C1 segment of cervical spinal cord (tissue), 14 donors: ENCODE measurements around the gene ACP6.
"Not testable (repeated sequence)": the region's sequence is repeated elsewhere in the genome, so short reads cannot be mapped to it uniquely, and the experiment has no call there.

Source experiments
- DNase-seq, 14 donors: peaks; one replicate each; lab custom pipeline; 2025; lab: John Stamatoyannopoulos, UW

The ACP6 gene

DNA sequence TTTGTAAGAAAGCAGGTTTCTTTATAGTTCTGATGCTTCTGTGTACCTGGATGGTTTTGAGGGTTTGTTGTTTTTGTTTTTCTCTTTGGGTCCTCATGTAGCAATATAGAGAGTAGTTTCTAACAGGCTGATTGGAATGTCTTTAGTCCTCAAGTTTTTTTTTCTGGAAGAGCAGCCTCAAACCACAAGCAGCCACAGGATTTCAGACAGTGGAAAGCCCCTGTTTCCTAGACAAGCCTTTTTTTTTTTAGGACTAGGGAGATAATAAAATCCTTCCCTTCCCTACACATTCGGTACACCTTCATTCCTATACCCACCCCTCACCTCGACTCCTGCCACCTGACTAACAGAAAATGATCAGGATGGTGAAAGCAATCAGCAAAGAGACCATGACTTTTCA, 47.6 kb downstream of the ACP6 start:
- DNase-seq, result no peak

DNA sequence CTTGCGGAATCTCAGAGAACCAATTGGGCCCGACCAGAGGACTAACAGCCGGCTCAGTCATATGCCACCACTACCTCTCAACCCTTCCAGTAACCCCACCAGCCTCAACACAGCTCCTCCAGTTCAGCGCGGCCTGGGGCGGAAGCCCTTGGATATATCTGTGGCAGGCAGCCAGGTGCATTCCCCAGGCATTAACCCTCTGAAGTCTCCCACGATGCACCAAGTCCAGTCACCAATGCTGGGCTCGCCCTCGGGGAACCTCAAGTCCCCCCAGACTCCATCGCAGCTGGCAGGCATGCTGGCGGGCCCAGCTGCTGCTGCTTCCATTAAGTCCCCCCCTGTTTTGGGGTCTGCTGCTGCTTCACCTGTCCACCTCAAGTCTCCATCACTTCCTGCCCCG, 49.8 kb downstream of the ACP6 start:
- no peak for DNase-seq

DNA sequence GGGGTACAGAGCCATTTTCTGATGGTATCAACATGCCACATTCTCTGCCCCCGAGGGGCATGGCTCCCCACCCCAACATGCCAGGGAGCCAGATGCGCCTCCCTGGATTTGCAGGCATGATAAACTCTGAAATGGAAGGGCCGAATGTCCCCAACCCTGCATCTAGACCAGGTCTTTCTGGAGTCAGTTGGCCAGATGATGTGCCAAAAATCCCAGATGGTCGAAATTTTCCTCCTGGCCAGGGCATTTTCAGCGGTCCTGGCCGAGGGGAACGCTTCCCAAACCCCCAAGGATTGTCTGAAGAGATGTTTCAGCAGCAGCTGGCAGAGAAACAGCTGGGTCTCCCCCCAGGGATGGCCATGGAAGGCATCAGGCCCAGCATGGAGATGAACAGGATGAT, 50.6 kb downstream of the ACP6 start:
- peak in 1 of 14 donors; percentile 33 for DNase-seq

DNA sequence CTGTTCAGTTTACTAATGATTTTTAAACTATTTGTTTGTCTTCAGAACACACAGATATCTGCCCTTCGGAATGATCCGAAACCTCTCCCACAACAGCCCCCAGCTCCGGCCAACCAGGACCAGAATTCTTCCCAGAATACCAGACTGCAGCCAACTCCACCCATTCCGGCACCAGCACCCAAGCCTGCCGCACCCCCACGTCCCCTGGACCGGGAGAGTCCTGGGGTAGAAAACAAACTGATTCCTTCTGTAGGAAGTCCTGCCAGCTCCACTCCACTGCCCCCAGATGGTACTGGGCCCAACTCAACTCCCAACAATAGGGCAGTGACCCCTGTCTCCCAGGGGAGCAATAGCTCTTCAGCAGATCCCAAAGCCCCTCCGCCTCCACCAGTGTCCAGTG, 51.6 kb downstream of the ACP6 start:
- DNase-seq, result no peak

DNA sequence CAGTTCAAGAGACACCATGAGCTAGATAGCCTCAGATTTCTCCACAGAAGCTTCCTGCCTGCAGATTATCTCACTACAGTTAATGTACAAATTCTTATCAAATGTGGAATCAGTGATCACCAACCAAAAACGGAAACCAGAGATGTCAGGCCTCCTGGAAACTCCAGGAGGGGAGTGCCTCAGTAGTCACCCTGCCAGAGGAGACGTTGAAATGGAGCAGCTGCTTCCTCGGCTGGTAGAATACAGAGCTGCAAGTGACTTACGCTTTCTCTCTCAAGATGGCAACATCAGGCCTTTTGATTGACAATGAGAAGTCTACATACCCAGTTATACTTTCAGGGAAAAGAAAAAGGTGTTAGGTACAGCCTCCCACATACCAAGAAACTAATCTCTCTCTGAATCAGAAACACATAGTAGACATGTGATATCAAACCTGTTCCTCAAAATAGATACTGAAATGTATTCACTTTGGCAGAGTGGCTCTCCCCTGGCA, 52.2 kb downstream of the ACP6 start:
- no peak for DNase-seq

DNA sequence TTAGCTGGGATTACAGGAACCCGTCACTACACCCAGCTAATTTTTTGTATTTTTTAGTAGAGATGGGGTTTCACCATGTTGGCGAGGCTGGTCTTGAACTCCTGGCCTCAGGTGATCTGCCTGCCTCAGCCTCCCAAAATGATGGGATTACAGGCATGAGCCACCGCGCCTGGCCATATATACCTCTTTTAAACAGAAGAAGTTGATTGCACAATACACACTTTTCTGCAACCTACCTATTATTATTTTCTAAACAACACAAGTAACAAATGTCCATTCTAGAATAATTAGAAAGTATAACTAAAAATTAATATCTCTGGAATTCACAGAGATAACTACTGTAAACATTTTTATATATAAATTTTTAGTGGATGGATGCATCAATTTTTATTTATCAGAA, 55.4 kb downstream of the ACP6 start:
- DNase-seq, result not testable (repeated sequence)

DNA sequence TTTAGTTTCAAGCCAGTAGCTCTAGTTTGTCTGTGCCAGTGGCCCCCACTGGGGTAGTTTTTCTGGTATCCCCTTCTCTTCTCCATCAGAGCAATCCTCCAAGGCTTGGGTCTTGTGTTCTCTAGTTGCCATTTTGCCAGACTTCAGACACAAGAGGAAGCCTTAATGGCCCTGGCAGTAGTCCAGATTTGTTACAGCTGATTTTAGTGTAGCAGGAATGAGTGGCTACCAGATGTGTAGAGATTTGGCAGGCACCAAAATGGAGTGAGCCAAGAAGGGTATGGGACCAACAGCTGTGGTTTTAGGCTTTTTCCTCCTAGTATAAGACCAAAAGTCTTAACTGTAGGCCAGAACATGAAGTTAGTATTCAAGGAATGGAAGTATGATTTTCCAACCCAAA, 56.8 kb downstream of the ACP6 start:
- no peak for DNase-seq

DNA sequence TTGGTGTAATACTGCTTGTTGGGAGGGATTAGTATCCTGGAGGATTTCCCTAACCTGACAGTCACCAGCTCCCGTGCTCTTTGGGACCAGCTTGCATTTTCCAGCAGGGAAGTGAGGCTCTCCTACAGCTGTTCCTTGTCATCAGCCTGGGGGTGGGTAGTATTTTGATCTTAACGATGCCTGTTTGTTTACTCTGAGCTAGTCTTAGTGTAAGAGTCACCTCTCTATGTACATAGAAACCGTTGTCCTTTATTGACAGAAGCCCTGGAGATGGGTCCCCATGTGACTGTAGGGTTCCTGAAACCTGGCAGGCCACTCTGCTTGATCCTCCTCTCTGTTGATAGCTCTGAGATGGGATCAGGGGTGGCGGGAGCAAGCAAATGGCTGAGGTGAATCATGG, 58.0 kb downstream of the ACP6 start:
- DNase-seq, result no peak

DNA sequence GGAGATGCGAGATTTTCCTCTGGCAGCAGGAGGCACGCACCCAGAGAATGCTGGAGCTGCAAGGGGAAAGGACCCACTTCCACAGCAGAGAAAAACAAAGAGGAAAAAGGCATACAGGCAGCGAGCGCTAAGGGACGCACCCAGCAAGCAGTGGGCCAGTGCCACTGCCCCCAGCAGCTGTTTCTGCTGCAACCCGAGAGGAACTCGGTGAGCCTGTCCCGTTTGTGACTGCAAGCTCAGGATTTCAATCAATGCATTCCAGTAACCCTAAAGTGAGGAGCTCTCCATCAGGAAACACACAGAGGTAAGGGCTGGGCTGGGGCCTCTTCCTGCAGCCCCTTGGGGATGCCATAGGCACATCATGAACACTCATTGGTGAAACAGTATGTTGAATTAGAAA, 58.7 kb downstream of the ACP6 start:
- DNase-seq, result no peak

DNA sequence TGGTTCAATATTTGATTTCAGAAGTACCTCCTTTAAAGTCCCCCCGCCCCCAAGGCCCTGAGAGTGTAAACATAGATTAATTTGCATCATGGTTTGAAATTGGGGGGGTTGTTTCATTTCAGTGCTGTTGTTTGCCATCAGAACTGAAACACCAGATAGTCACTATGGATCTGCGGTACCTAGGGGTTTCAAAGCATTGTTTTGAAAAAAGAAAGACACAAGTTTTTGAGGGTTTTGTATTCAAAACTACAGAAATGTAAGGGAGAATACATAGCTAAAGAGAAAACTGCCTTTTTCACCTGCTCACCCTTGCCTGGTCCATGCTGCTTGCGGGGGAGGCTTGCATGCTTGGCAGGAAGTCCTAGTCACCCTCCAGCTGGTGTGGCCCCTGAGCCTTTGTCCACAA, 59.3 kb downstream of the ACP6 start:
- DNase-seq, result no peak

DNA sequence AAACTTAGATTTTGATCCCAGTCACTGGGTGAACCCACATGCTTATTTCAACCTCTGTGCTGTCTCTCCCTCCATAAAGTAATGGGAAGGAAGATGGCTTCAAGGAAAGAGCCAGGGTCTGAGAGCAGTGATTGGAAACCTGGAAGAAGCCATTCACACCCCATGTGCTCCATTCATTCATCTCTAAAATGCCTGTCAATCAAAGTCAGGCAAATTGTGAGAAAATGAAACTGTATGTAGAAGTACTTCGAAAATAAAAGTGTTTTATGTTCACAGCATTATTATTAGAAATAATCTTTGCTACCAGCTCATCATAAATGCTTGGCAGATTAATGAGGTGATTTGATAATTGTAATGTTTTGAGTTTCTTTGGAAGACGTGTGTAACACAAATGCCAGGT, 61.0 kb downstream of the ACP6 start:
- DNase-seq, result no peak

DNA sequence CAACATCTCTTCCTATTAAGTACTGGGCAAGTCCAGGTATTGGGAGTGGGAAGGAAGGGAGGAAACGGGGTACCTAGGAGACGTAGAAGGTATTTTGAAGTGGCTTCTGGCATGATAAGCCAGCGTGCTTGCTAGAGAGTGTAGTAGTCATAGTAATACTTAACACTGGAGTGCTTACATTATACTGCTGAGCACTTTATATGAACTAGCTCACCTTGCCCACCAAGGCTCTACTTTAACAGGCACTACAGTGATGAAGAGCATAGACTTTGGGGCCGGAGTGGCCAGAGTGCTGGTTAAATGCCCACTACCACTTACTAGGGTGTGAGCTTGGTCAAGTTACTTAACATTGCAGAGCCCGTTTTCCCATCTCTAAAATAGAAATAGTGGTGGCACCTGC, 61.7 kb downstream of the ACP6 start:
- no peak for DNase-seq

DNA sequence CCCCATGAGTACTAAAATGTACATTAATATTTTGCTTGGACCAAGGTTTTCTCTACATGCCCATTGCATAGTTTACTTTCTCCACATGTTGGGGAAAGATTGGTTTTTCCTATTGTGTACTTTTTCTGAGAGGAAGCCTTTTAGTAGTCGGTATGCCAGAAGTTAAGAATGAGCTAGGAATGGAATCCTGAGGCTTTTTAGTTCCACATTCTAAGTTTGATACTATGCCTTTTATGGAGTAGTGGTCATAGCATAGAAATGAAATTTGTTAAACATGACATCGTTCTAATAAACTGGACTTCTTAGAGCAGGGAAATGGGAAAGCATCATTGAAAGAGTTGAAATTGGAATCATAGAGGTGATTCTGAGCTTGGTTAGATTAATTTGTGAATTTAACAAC, 64.7 kb downstream of the ACP6 start:
- DNase-seq, result no peak

DNA sequence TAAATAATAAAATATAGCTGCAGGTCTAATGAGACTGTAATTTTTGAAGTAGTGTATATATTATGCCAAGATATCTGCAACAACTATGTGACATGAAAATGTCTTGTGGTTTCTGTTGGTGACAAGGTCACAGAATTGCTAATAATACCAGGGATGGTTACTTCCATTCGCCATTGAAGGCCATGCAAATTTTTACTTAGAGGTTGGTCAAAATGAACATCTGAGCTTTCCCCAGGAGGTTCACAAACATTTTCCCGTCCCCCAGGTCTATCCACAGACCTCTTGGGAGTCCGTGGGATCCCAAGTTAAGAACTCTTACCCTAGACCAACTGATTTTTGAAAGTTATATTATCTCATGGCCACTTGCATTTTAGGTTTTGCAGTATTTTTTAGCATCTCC, 66.3 kb downstream of the ACP6 start:
- no peak for DNase-seq

DNA sequence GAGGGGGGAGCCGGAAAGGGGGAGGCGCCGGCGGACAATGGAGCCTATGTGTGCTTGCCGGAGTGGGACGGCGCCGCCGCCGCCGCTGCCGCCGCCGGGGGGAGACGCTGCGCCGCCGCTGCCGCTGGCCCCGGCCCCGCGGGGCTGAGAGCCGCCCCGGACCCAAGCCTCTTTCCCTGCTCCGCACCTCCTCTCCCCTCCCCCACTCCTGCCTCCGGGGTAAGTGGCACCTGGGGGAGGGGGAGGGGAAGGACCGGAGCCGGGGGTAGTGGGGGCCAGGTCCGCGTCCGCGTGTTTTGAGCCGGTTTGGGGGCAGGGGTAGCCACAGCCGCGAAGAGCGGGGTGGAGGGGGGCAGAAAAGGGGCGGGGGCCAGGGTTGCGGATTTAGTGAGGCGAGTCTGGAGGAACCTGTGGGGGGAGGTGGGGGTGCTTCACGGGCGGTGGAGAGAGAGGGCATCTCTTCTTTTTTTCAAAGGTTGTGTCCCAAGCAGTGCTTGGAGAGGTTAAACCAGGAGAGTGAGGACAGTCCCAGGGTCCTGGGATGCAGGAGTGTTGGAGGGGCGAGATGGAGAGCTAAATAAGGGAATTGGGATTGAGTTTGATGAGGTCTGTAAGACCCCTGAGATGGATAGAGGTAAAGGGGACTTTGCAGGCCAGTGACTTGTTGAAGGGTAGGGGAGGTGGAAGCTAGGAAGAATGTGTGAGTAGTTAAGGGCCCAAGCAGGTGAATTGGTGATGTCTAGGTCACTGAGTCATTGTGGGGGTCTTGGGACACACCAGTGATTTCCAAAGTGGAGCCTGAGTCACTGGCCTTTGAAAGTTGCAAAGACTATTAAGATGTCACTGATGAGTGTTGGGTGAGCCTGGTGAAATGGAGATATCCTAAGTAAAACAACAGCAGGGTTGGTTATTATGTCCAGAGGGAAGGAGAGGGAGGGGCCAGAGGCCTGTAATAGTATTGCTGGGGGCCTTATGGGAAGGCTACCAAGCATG, 69.9 kb downstream of the ACP6 start:
- DNase-seq, result peak in 4 of 14 donors; percentile 35 to 56 (median 50)

DNA sequence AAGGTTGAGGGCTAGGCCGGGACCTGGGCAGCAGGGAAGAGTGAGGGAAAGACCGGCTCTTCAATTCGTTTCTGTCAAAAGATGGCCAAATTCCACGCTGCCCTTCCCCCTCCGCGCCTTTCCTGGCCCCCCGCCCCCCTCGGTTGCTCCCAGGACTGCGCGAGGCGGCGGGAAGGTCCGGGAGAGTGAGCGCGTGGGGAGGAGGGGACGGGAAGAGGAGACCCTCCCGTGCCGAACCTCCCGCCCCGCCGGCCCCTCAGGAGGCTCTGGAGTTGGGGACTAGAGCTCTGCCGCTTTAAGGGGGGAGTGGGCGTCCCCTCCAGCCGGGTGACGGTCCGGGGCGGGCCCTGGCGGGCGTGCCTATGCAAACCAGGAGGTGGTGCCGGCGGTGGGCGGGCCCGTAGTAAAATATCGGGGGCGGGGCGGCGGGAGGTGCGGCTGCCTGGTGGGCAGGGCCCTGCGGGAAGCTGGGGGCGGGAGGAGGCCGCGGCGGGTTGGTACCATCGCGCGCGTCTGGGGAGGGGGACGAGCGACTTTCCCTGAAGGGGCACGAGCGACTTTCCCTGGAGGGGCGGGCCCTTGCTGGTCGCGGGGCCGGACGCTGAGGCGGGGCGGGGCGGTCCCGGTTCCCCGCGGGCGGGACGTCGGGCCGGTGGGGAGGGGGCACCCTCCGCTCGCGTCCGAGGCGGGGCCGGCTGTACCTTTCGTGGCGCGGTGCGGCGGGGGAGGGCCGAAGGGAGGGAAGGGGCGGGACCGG, 70.8 kb downstream of the ACP6 start:
- peak; percentile 77 to 100 (median 97) for DNase-seq

DNA sequence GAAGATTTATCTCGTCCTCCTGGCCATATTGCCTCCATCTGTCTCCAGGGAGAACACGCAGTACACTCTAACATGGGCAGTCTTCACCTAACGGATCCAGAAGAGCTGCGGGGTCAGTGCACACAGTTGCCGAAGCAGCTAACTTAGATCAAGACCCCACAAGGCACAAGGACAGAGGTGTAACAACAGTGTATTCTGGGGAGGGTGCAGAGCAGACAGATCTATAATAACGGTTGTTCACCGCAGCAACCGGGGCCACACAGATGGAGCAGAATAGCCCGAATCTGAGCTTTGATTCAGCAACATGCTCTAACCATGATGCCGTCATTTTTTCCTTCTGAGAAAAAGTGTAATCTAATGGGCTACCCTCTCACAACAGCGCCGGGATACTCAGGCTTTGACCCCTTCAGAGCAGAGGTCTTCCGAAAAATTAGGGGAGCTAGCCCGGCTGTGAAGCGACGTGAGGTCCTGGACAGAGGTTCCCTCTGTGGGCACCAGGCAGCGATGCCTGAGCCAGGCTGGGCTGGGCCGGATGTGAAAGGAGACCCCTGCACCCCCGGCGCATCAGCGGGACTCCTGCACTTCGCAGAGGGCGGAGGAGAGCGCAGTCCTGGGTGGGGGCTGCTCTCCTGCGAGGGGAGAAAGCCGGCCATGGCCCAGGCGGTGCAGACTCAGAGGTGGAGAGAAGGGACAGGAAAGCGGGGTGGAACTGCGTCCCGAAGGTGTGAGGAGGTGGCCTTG, 71.5 kb downstream of the ACP6 start:
- DNase-seq, result peak in 4 of 14 donors; percentile 34 to 70 (median 58)

DNA sequence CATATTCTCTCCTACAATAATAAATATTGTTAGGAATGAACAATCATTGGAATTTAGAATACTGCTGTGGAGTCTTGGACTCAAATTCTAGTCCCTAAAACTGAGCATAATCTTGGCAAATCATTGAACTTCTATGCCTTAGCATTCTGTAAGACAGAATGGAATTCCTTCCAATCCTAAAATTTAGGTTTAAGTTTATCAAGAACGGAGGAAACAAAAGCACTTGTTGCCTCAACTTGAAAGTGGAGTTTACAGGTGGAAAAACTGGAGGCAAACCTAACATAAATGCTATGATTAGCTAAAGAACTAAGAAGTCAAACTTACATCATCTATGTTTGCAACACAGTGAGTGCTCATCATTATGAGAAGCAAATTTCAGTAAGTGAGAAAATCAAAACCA, 73.3 kb downstream of the ACP6 start:
- no peak for DNase-seq
